ENCODE measurements around the gene BTNL8.

BTNL8 gene

DNA sequence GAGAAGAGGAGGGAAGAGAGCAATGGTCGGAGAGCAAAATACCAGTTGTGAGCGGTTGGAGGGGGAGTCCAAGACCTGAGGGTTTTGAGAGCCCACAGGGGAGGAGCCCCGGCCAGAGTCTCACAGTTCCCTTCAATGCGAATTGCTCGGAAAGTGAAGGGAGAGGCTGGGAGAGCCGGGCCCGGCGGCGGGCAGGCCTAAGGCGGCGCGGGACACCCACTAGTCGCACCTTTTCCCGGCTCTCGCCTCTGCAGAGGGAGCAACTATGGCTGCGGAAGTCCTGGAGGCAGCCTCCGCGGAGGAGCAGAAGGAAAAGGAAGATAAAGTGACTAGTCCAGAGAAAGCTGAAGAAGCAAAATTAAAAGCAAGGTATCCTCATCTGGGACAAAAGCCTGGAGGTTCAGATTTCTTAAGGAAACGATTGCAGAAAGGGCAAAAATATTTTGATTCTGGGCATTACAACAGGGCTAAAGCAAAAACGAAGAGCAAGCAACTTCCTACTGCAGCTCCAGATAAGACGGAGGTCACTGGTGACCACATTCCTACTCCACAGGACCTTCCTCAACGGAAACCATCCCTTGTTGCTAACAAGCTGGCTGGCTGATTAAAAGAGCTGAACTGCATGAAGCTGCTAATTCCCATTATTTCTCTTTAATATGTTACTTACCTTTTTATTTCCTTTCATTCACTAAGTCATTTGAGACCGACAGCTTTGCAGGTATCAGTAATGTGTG lies 83.2 kb downstream of the BTNL8 start:
- H3K4me3 ChIP-seq (IDR thresholded peaks at IDR 0.05; ENCODE audit: insufficient read depth, low read depth, low read length) = no peak overlapping the region
- H3K4me1 ChIP-seq (ENCODE audit: low read depth, poor library complexity, severe bottlenecking) = no peaks in the 10 kb centered on the region
- H3K27me3 ChIP-seq (ENCODE audit: insufficient read depth, low read depth) = no peaks in the 10 kb centered on the region
- no peaks in the 10 kb centered on the region for H3K36me3 ChIP-seq (ENCODE audit: insufficient read depth)
- no peaks in the 10 kb centered on the region for H3K79me2 ChIP-seq (ENCODE audit: insufficient read depth, low read depth)
- no peak overlapping the region for H3K4me2 ChIP-seq
- H3K27ac ChIP-seq = no peak overlapping the region
- H3K9ac ChIP-seq = no peak overlapping the region
- H4K20me1 ChIP-seq (ENCODE audit: insufficient read depth) = no peaks in the 10 kb centered on the region
- TF ChIP-seq, protein P1, sequence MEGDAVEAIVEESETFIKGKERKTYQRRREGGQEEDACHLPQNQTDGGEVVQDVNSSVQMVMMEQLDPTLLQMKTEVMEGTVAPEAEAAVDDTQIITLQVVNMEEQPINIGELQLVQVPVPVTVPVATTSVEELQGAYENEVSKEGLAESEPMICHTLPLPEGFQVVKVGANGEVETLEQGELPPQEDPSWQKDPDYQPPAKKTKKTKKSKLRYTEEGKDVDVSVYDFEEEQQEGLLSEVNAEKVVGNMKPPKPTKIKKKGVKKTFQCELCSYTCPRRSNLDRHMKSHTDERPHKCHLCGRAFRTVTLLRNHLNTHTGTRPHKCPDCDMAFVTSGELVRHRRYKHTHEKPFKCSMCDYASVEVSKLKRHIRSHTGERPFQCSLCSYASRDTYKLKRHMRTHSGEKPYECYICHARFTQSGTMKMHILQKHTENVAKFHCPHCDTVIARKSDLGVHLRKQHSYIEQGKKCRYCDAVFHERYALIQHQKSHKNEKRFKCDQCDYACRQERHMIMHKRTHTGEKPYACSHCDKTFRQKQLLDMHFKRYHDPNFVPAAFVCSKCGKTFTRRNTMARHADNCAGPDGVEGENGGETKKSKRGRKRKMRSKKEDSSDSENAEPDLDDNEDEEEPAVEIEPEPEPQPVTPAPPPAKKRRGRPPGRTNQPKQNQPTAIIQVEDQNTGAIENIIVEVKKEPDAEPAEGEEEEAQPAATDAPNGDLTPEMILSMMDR (conservative IDR thresholded peaks at IDR 0.05; ENCODE audit: low read depth, low read length) = no peak
- no peak overlapping the region for H2AFZ ChIP-seq (ENCODE audit: low read depth)

DNA sequence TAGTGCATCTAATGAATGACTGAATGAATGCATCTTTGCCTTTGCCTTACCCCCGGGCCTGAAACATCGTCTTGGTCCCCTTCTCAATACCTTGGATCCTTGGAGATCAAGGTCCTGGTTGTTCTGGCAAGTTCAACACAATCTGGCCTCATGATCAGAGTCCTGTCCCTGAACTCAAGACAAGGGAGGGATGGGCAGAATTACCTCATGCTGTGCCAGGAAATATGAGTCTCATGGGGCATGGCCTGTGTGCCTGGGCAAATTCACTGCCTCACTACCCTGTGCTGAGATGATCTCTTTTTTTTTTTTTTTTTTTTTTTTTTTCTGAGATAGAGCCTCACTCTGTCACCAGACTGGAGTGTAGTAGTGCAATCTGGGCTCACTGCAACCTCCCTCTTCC lies 89.1 kb downstream of the BTNL8 start:
- no peaks in the 10 kb centered on the region for H3K79me2 ChIP-seq (ENCODE audit: insufficient read depth, low read depth)
- TF ChIP-seq, protein P1 (conservative IDR thresholded peaks at IDR 0.05; ENCODE audit: low read depth, low read length) = no peak
- no peak overlapping the region for H3K9ac ChIP-seq
- H3K4me1 ChIP-seq (ENCODE audit: low read depth, poor library complexity, severe bottlenecking) = no peaks in the 10 kb centered on the region
- no peak overlapping the region for H3K4me3 ChIP-seq (IDR thresholded peaks at IDR 0.05; ENCODE audit: insufficient read depth, low read depth, low read length)
- H2AFZ ChIP-seq (ENCODE audit: low read depth) = no peak overlapping the region
- H3K4me2 ChIP-seq = no peak overlapping the region
- no peaks in the 10 kb centered on the region for H3K27me3 ChIP-seq (ENCODE audit: insufficient read depth, low read depth)
- no peak overlapping the region for H3K27ac ChIP-seq
- H4K20me1 ChIP-seq (ENCODE audit: insufficient read depth) = no peaks in the 10 kb centered on the region
- no peaks in the 10 kb centered on the region for H3K36me3 ChIP-seq (ENCODE audit: insufficient read depth)

- Histone ChIP-seq H3K27ac (no peak within 1 kb of the TSS), H3K79me2 (ENCODE audit: insufficient read depth, low read depth) (no peaks in the 10 kb centered on the region), H3K4me3 (IDR thresholded peaks at IDR 0.05; ENCODE audit: insufficient read depth, low read depth, low read length) (no peak within 1 kb of the TSS), H3K27me3 (ENCODE audit: insufficient read depth, low read depth) (no peaks in the 10 kb centered on the region), H3K9ac (no peak within 1 kb of the TSS), H3K4me2 (no peak within 1 kb of the TSS), H3K4me1 (ENCODE audit: low read depth, poor library complexity, severe bottlenecking) (no peaks in the 10 kb centered on the region), H3K36me3 (ENCODE audit: insufficient read depth) (no peaks in the 10 kb centered on the region), H2AFZ (ENCODE audit: low read depth) (no peak within 1 kb of the TSS), H4K20me1 (ENCODE audit: insufficient read depth) (no peaks in the 10 kb centered on the region)
- TF ChIP-seq, protein P1 (conservative IDR thresholded peaks at IDR 0.05; ENCODE audit: low read depth, low read length) = no peak
These were observed 89.6 kb downstream of the BTNL8 start, which contains the start of gene BTNL3 for GRCh38 chr5:180988592-180988991. Gene BTNL3 (plus strand): TSS chr5:180988846. CDS start chr5:180989029, 183 bp downstream.

DNA sequence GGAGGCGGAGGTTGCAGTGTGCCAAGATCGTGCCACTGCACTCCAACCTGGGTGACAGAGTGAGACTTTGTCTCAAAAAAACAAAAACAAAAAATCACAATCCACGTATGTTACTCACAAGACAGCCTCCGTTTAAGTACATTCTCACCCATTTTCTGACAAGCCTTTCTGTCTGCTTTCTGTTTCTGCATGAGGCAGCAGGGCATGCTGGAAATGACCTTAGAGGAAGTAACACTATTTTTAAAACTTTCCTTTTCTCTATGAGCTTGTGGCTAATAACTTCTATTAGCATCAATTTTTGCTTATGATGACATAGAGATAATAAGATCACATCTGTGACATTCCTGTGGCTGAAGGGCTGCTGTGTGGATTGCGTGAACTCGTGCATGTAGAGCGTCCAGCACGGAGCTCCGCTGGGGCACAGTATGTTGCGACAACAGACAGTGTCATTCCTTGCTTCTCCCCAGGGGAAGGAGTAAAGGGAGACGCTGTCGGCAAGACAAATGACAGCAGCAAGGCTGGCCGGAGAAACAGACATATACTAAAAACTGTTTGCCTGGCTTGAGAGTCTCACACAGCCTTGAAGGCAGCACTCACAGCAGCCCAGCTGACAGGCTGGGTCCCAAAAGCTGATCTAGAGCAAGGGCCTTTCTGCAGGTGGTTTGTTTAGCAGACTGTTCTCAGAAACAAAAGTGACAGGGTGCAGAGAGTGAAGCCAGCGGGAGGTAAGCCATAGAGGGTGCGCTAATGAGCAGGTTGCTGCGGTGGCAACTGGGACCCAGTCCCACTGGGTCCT lies 91.3 kb downstream of the BTNL8 start:
- no peak overlapping the region for H3K4me3 ChIP-seq (IDR thresholded peaks at IDR 0.05; ENCODE audit: insufficient read depth, low read depth, low read length)
- H3K79me2 ChIP-seq (ENCODE audit: insufficient read depth, low read depth) = no peaks in the 10 kb centered on the region
- H3K4me1 ChIP-seq (ENCODE audit: low read depth, poor library complexity, severe bottlenecking) = no peaks in the 10 kb centered on the region
- H4K20me1 ChIP-seq (ENCODE audit: insufficient read depth) = no peaks in the 10 kb centered on the region
- H3K27me3 ChIP-seq (ENCODE audit: insufficient read depth, low read depth) = no peaks in the 10 kb centered on the region
- H3K36me3 ChIP-seq (ENCODE audit: insufficient read depth) = no peaks in the 10 kb centered on the region
- H3K9ac ChIP-seq = no peak overlapping the region
- no peak overlapping the region for H3K27ac ChIP-seq
- TF ChIP-seq, protein P1 (conservative IDR thresholded peaks at IDR 0.05; ENCODE audit: low read depth, low read length) = no peak
- no peak overlapping the region for H2AFZ ChIP-seq (ENCODE audit: low read depth)
- no peak overlapping the region for H3K4me2 ChIP-seq

All from KMS-11 (cell line).